ENCODE data around the gene MAP4K3.

Gene MAP4K3

GRCh38 chr2:39436592-39437521 is at the start of gene MAP4K3:
MAP4K3 (minus strand) TSS chr2:39437285; CDS start chr2:39436987, 298 bp downstream.
- Mint-ChIP-seq H3K4me3 (peak within 1 kb of the TSS; percentile 94), H3K4me1 (peaks cover 59% of the 10 kb centered on the region), H3K27me3 (ENCODE audit: low read depth, poor library complexity) (no peaks in the 10 kb centered on the region), H3K27ac (peak within 1 kb of the TSS; percentile 93), H3K9me3 (no peaks in the 10 kb centered on the region), H3K36me3 (ENCODE audit: low read depth) (no peaks in the 10 kb centered on the region)
- DNase-seq: peak; percentile 96
- no peak for TF ChIP-seq CTCF (IDR thresholded peaks at IDR 0.05)

- peak overlapping the region; percentile 44 for H3K27ac Mint-ChIP-seq
- H3K4me1 Mint-ChIP-seq: peaks cover 9% of the 10 kb centered on the region
- no peak overlapping the region for H3K4me3 Mint-ChIP-seq
- H3K27me3 Mint-ChIP-seq (ENCODE audit: low read depth, poor library complexity): peaks cover 2% of the 10 kb centered on the region
- no peaks in the 10 kb centered on the region for H3K36me3 Mint-ChIP-seq (ENCODE audit: low read depth)
- H3K9me3 Mint-ChIP-seq: no peaks in the 10 kb centered on the region
- TF ChIP-seq CTCF (IDR thresholded peaks at IDR 0.05): no peak
- DNase-seq: no peak
Observed at GRCh38 chr2:39486071-39486470, 49.0 kb upstream of the MAP4K3 start.

DNA sequence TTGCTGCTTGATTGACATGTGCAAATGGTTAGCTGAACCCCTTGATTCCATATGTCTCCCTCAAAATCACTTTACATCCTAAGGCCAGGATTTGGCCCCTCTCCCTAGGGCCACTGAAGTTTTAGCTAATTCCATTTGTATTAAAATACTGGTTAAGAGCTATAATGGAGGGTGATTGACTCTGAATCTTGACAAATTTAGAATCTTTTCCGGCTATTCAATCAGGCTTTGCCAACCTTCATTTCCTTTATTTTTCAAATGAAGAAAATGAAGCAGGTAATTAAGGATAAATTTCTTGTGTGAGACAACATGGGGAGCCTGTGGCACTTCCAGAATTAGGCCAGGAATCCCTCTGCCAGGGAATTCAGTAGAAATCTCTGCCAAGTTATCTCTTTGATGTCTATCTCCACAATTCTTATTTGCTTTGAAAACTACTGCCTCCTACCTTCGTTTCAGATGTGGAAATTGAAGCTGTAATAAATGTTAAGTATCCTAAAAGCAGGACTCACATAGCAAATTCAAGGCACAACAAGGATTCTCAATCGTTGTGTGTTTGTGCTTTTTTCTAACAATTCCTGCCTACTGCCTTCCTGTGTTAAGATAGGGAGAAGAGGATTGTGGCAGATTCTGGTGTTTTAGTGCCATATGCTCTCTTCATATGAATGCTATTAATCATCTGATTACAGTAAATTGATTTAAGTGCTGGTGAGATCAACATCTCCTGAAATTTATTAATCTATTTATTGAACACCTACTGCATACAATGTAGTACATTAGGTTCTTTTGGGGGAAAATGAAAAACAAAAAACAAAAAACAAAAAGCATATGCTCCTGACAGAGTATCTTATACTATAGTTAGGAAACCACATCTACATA is 47.8 kb upstream of the MAP4K3 start:
- H3K9me3 Mint-ChIP-seq: no peaks in the 10 kb centered on the region
- H3K27ac Mint-ChIP-seq: no peak overlapping the region
- H3K4me3 Mint-ChIP-seq: no peak overlapping the region
- no peak for DNase-seq
- no peaks in the 10 kb centered on the region for H3K27me3 Mint-ChIP-seq (ENCODE audit: low read depth, poor library complexity)
- H3K4me1 Mint-ChIP-seq: peaks cover 9% of the 10 kb centered on the region
- no peaks in the 10 kb centered on the region for H3K36me3 Mint-ChIP-seq (ENCODE audit: low read depth)
- no peak for TF ChIP-seq CTCF (IDR thresholded peaks at IDR 0.05)

DNA sequence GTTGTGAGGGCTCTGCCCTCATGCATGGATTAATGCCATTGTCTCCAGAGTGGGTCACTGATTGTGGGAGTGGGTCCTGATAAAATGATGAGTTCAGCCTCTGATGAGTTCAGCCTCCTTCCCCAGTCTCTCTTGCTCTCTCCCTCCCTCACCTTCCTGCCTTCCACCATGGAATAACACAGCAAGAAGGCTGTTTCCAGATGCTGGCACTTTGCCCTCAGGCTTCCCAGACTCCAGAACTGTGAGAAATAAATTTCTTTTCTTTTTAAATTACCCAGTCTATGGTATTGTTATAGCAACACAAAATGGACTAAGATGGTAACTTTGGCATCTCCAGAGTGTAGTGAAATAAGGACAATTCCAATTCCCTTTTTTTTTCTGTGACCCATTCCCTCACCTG is 47.1 kb upstream of the MAP4K3 start:
- no peaks in the 10 kb centered on the region for H3K36me3 Mint-ChIP-seq (ENCODE audit: low read depth)
- H3K27ac Mint-ChIP-seq: no peak overlapping the region
- no peak for TF ChIP-seq CTCF (IDR thresholded peaks at IDR 0.05)
- no peaks in the 10 kb centered on the region for H3K9me3 Mint-ChIP-seq
- H3K4me1 Mint-ChIP-seq: peaks cover 9% of the 10 kb centered on the region
- no peak for DNase-seq
- H3K4me3 Mint-ChIP-seq: no peak overlapping the region
- no peaks in the 10 kb centered on the region for H3K27me3 Mint-ChIP-seq (ENCODE audit: low read depth, poor library complexity)

GRCh38 chr2:39483534-39483933 is 46.4 kb upstream of the MAP4K3 start:
- no peaks in the 10 kb centered on the region for H3K9me3 Mint-ChIP-seq
- DNase-seq: no peak
- no peak overlapping the region for H3K27ac Mint-ChIP-seq
- H3K4me3 Mint-ChIP-seq: no peak overlapping the region
- H3K27me3 Mint-ChIP-seq (ENCODE audit: low read depth, poor library complexity): no peaks in the 10 kb centered on the region
- peaks cover 4% of the 10 kb centered on the region for H3K36me3 Mint-ChIP-seq (ENCODE audit: low read depth)
- TF ChIP-seq CTCF (IDR thresholded peaks at IDR 0.05): no peak
- peaks cover 9% of the 10 kb centered on the region for H3K4me1 Mint-ChIP-seq
